HG02970 (cell line): ENCODE data around the gene APEX2.
"Not testable (repeated sequence)": the region's sequence is repeated elsewhere in the genome, so short reads cannot be mapped to it uniquely, and the experiment has no call there.

Source experiments
- ATAC-seq: cut with Tn5 transposase; IDR thresholded peaks from one replicate; pipeline ENCODE4 v1.9.1; 2021; ENCODE audit warnings: mild to moderate bottlenecking, moderate library complexity, moderate number of reproducible peaks; ENCODE audit not compliant: unreplicated experiment, low FRiP score

APEX2 gene

GRCh38 chrX:55008571-55009358, 8.6 kb downstream of the APEX2 start:
- no peak for ATAC-seq

DNA sequence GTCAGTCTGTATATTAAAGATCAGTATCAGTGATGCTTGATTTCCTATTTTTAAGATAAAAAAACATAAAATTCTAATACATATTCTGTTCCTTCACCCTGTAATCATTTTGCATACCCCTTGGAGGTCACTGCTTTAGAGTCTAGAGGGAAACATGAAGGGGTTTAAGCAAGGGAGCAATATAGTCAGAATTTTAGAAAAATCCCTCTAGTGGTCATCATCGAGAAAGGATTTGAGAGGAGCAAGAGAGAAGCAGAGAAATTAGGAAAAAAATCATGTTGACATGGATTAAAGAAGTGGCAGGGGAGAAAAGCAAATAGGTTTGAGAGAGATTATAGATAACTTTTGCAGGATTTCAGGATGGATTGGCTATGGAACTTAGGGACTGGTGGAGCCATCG, 11.1 kb downstream of the APEX2 start:
- ATAC-seq = no peak

DNA sequence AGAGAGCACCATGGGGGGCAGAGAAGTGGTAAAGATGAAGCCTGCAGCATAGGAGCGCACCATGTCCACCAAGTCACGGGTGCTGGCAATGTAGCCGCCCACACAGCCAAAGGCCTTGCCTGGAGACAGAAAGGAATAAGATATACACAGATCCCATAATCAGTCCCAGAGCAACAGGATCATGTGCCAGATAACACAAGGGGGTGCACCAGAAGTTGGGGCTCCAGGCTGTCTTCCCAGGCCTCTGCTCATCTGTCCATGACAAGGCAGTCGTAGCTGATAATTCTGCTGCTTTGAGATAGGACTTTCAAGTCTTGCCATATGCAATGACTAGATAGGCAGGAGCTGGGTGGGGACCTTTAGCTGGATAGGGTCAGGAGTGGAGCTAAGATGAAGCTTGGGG, 14.7 kb downstream of the APEX2 start:
- no peak for ATAC-seq

- ATAC-seq = no peak
These were observed 26.0 kb downstream of the APEX2 start for GRCh38 chrX:55026143-55026542.

DNA sequence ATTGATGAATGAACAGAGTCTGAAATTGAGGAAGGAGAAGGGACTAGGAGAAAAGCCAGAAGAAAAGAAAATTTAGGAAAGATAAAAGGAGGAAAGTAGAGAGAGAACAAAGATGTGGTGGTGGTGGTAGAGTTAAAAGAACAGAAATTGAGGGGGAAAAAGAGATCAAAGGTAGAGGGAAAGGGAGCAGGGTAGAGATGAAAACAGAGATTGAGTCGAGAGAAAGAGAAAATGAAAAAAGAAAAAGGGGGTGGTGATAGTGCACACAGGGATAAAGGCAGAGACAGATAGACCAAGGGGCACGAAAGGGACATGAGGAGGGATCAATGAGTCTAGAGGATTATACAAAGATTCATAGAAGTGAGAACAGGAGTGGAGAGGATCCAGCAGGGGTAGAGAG, 26.7 kb downstream of the APEX2 start:
- ATAC-seq = no peak

- no peak for ATAC-seq
These were observed 27.9 kb downstream of the APEX2 start for GRCh38 chrX:55028040-55028439.

GRCh38 chrX:55028611-55029010, 28.4 kb downstream of the APEX2 start:
- no peak for ATAC-seq

DNA sequence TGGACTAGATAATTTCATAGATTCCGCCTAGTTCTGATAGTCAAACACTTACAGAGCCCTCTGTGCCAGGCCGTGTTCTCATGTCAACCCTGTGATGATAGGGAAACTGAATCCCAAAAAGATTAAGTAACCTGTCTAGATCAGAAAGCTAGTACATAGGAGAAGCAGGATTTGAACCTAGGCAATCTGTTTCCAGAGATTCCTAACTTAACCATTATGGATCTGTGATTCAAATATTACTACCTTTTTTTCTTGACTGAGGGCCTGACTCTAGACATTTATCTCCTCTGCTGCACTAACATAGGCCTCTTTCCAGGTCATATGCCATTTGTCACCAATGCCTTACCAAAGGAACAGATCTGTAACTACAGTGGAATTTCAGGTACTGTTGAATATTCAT, 29.1 kb downstream of the APEX2 start:
- ATAC-seq = no peak

DNA sequence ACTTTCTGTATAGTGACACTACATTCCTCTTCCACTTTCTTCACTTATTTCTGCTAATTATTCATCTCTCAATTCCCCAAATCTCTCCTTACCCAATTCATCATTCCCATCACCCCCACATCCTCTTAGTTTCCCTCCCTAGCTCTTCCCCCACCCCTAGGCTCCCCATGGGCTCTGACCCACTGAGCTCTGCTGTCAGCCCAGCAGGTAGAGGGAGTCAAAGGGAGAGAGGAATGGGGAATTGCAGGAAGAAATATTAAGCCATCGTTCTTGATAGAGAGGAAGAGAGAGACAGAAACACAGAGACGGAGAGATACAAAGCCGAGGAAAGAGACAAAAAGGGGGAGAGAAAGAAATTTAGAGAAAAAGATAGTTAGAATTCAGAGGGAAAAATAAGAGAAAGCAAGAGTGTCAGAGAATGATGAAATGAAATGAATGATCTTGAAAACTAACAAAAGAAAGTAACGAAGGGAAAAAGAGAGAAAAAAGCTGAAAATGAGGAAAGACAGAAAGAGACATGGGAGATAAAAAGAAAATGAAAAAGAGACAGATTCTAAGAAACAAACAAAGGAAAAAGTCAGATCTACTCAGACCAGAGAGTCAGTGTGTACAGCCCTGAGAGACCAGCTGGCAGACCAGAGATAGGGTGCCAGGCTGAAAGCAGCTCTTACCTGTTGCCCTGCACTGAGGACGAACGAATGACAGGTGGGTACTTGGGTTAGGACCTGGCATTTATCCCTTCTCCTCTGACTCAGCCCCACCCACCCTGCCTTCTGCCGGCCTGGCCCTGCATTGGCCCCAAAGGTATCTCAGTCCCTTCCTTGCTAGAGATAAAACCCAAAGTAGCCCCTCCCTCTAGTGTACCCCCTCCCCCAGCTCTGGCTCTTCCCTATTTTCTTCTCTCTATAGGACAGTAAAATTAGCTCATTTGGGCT, 30.4 kb downstream of the APEX2 start, which contains the start of gene ALAS2:
ALAS2 (minus strand) TSS at position 707 of the 935 bp plus-strand sequence. CDS start 4,977 bp downstream, outside the sequence.
- ATAC-seq = no peak

GRCh38 chrX:55033429-55033828, 33.3 kb downstream of the APEX2 start:
- ATAC-seq = no peak

- ATAC-seq = no peak
These were observed 39.3 kb downstream of the APEX2 start for GRCh38 chrX:55039471-55039870.

DNA sequence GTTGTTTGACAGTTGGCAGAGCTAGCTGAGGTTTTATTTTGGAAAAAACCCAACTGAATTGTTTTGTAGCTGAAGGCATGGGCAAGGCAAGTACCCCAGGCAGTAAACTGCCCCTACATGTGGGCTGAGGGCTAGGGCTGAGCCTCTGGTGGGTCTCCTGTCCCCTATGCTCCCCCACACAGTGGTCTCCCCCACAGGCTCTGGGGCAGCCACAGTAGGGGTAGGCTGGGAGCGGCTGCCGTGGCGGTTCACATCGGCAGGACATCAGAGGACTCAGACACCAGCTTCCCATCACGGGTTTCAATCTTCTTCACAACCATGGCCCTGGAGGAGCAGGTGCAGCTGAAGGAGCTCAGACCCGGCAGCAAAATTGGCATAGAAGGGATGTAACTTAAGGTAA, 41.4 kb downstream of the APEX2 start:
- no peak for ATAC-seq

DNA sequence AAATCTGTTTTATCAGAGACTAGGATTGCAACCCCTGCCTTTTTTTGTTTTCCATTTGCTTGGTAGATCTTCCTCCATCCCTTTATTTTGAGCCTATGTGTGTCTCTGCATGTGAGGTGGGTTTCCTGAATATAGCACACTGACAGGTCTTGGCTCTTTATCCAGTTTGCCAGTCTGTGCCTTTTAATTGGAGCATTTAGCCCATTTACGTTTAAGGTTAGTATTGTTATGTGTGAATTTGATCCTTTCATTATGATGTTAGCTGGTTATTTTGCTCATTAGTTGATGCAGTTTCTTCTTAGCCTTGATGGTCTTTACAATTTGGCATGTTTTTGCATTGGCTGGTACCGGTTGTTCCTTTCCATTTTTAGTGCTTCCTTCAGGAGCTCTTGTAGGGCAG, 50.4 kb downstream of the APEX2 start:
- ATAC-seq = not testable (repeated sequence)

DNA sequence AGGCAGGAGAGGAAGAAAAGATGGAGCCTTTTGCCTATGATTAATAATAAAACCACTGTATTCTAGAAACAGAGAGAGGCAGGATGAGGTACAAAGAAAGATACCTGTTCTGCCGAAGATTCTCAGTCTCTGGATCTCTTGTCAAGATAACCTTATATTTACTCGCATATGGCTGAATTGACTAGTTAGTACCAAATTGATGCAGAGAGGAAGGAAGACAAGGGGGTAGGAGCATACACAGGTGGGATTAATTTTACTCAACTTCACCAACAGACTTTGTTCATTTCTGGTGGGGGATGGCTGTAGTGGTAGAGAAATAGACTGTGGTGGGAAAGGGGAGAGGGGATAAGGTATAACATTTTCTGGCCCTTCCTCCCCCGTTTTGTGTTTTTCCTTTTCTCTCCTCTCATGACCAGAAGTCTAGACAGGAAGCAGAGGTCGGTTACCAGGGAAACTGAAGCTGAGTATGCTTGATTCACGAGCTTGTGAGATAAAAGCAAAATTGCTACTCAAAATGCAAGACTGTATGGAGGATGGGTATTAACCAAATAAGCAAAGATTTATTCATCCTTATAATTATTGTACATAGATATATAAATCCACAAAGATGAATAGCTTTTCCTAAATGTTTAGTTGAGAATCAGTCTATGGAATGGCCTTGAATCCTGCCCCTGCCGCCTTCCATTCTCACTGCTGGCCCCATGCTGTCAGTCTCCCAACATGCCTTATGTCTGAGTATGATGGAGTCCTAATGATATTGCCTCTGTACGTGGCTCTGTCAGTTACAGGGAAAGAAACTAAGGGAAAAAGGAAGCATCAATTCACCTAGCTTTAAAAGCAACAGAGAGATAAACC, 56.9 kb downstream of the APEX2 start:
- no peak for ATAC-seq

GRCh38 chrX:55057675-55058249, 57.6 kb downstream of the APEX2 start:
- no peak for ATAC-seq
